OCI-LY1 (cell line): ENCODE measurements around the gene FIGLA.

Experiments
- H2AFZ ChIP-seq: fragments of 200-600 bp; sonication (generic), shearing (Covaris generic); 2 replicates; pipeline ENCODE4 v1.6.0; 2014; ENCODE audit warnings: antibody characterized with exemption, mild to moderate bottlenecking, low read length
- H3F3A ChIP-seq: fragments of 200-600 bp; sonication (generic), shearing (Covaris generic); 2 replicates; pipeline ENCODE4 v1.6.0; 2014; ENCODE audit warnings: mild to moderate bottlenecking, antibody characterized with exemption, low read length, moderate library complexity; ENCODE audit not compliant: insufficient read depth
- H3K27ac ChIP-seq: fragments of 200-600 bp; sonication (generic); 2 replicates; pipeline ENCODE4 v1.5.1; 2014; ENCODE audit warnings: low read length, mixed run types, mild to moderate bottlenecking, low read depth; ENCODE audit not compliant: poor library complexity, severe bottlenecking
- H3K27me3 ChIP-seq: fragments of 200-600 bp; sonication (generic); 2 replicates; pipeline ENCODE4 v1.6.0; 2014; ENCODE audit warnings: antibody characterized with exemption, mild to moderate bottlenecking, low read length, moderate library complexity; ENCODE audit not compliant: insufficient read depth
- H3K36me3 ChIP-seq: fragments of 200-600 bp; sonication (generic); 2 replicates; pipeline ENCODE4 v1.6.1; 2014; ENCODE audit warnings: mild to moderate bottlenecking, antibody characterized with exemption, low read length, moderate library complexity, mixed read lengths; ENCODE audit not compliant: insufficient read depth
- H3K4me1 ChIP-seq: fragments of 200-600 bp; sonication (generic); 2 replicates; pipeline ENCODE4 v1.5.1; 2014; ENCODE audit warnings: mild to moderate bottlenecking, low read length, moderate library complexity; ENCODE audit not compliant: insufficient read depth, severe bottlenecking
- H3K4me2 ChIP-seq: fragments of 200-600 bp; sonication (generic), shearing (Covaris generic); 2 replicates; pipeline ENCODE4 v1.6.1; 2014; ENCODE audit warnings: low read length
- H3K4me3 ChIP-seq: fragments of 200-600 bp; sonication (generic); 2 replicates; pipeline ENCODE4 v1.5.1; 2014; ENCODE audit warnings: low read length, low read depth, mild to moderate bottlenecking, mixed read lengths; ENCODE audit not compliant: poor library complexity, severe bottlenecking
- H3K79me2 ChIP-seq: fragments of 200-600 bp; shearing (Covaris generic); 2 replicates; pipeline ENCODE4 v1.6.1; 2016; ENCODE audit warnings: mixed run types, low read length, mixed read lengths; ENCODE audit not compliant: insufficient read depth
- H3K9ac ChIP-seq: fragments of 200-600 bp; sonication (generic), shearing (Covaris generic); 2 replicates; pipeline ENCODE4 v1.6.1; 2014; ENCODE audit warnings: mild to moderate bottlenecking, low read length, mixed read lengths
- H3K9me2 ChIP-seq: fragments of 200-600 bp; sonication (generic), shearing (Covaris generic); 2 replicates; pipeline ENCODE4 v1.6.1; 2014; ENCODE audit warnings: low read depth, mild to moderate bottlenecking, low read length, mixed read lengths
- H3K9me3 ChIP-seq: fragments of 200-600 bp; shearing (Covaris generic); 2 replicates; pipeline ENCODE4 v1.6.1; 2014; ENCODE audit warnings: low read length, mixed read lengths
- H4K20me1 ChIP-seq: fragments of 200-600 bp; sonication (generic), shearing (Covaris generic); 2 replicates; pipeline ENCODE4 v1.6.0; 2016; ENCODE audit warnings: mild to moderate bottlenecking, low read length; ENCODE audit not compliant: insufficient read depth
- CTCF ChIP-seq: fragments of 200-600 bp; sonication (generic), shearing (Covaris generic); IDR thresholded peaks from 2 replicates; pipeline ENCODE4 v1.5.1; 2017; ENCODE audit warnings: mild to moderate bottlenecking, antibody characterized with exemption, low read length, moderate library complexity, mixed read lengths
- EZH2 ChIP-seq: fragments of 200-600 bp; sonication (generic), shearing (Covaris generic); IDR thresholded peaks from 2 replicates; pipeline ENCODE4 v1.8.0; 2017; ENCODE audit warnings: borderline replicate concordance, mixed run types, mild to moderate bottlenecking, antibody characterized with exemption, low read length, moderate library complexity, mixed read lengths

FIGLA gene

GRCh38 chr2:70766357-70767078 lies 23.9 kb downstream of the FIGLA start:
- no peak overlapping the region for H3K9ac ChIP-seq
- no peaks in the 10 kb centered on the region for H3K4me1 ChIP-seq
- no peak overlapping the region for H3K4me2 ChIP-seq
- H4K20me1 ChIP-seq = no peaks in the 10 kb centered on the region
- H3K27ac ChIP-seq = no peak overlapping the region
- TF ChIP-seq CTCF = no peak
- no peak for TF ChIP-seq EZH2
- H3K36me3 ChIP-seq = no peaks in the 10 kb centered on the region
- H3K9me2 ChIP-seq = no peaks in the 10 kb centered on the region
- H3F3A ChIP-seq = no peaks in the 10 kb centered on the region
- H3K9me3 ChIP-seq = no peaks in the 10 kb centered on the region
- no peaks in the 10 kb centered on the region for H3K79me2 ChIP-seq
- H3K27me3 ChIP-seq = no peaks in the 10 kb centered on the region; the same call in 1 of the 2 replicates
- no peak overlapping the region for H2AFZ ChIP-seq
- no peak overlapping the region for H3K4me3 ChIP-seq

- no peaks in the 10 kb centered on the region for H3K79me2 ChIP-seq
- H2AFZ ChIP-seq = no peak overlapping the region
- no peaks in the 10 kb centered on the region; the same call in 1 of the 2 replicates for H3K27me3 ChIP-seq
- no peaks in the 10 kb centered on the region for H3F3A ChIP-seq
- no peaks in the 10 kb centered on the region for H3K36me3 ChIP-seq
- H3K9me2 ChIP-seq = no peaks in the 10 kb centered on the region
- no peak overlapping the region for H3K9ac ChIP-seq
- no peak for TF ChIP-seq EZH2
- H3K4me1 ChIP-seq = no peaks in the 10 kb centered on the region
- no peak overlapping the region for H3K4me3 ChIP-seq
- H3K9me3 ChIP-seq = no peaks in the 10 kb centered on the region
- H4K20me1 ChIP-seq = no peaks in the 10 kb centered on the region
- no peak overlapping the region for H3K27ac ChIP-seq
- H3K4me2 ChIP-seq = no peak overlapping the region
Observed at GRCh38 chr2:70765507-70765906, 24.9 kb downstream of the FIGLA start.

GRCh38 chr2:70759446-70759845 lies 31.0 kb downstream of the FIGLA start:
- Histone ChIP-seq H2AFZ (no peak overlapping the region), H3K9me3 (no peaks in the 10 kb centered on the region), H3K4me3 (no peak overlapping the region), H3K27me3 (no peaks in the 10 kb centered on the region), H3K9ac (no peak overlapping the region), H3K27ac (no peak overlapping the region), H3F3A (no peaks in the 10 kb centered on the region), H3K79me2 (no peaks in the 10 kb centered on the region), H3K4me1 (no peaks in the 10 kb centered on the region), H3K36me3 (no peaks in the 10 kb centered on the region), H3K4me2 (no peak overlapping the region), H4K20me1 (no peaks in the 10 kb centered on the region), H3K9me2 (no peaks in the 10 kb centered on the region)
- TF ChIP-seq EZH2 (no peak), CTCF (no peak)

- Histone ChIP-seq H3K9ac (no peak overlapping the region), H3K4me3 (no peak overlapping the region), H4K20me1 (no peaks in the 10 kb centered on the region), H3K79me2 (no peaks in the 10 kb centered on the region), H2AFZ (no peak overlapping the region), H3K9me2 (no peaks in the 10 kb centered on the region), H3K4me2 (no peak overlapping the region), H3K36me3 (no peaks in the 10 kb centered on the region), H3K27me3 (peaks cover under 1% of the 10 kb centered on the region; the same call in 1 of the 2 replicates), H3K9me3 (no peaks in the 10 kb centered on the region), H3F3A (no peaks in the 10 kb centered on the region), H3K4me1 (no peaks in the 10 kb centered on the region), H3K27ac (no peak overlapping the region)
- no peak for TF ChIP-seq CTCF
Observed at GRCh38 chr2:70757966-70758365, 32.5 kb downstream of the FIGLA start.
